ENCODE measurements around the gene TTLL8.

- no peak for TF ChIP-seq POLR2AphosphoS5 (IDR thresholded peaks at IDR 0.05)
- no peak for TF ChIP-seq CTCF (IDR thresholded peaks at IDR 0.05)
- TF ChIP-seq EP300 (IDR thresholded peaks at IDR 0.05), result no peak
- TF ChIP-seq POLR2A (IDR thresholded peaks at IDR 0.05; ENCODE audit: low read depth), result no peak
Measured at GRCh38 chr22:50080077-50080465, 22.0 kb upstream of the TTLL8 start.

Measured in esophagus muscularis mucosa (tissue), 4 donors.